ENCODE data around the gene LMF1. TPM values are rescaled to one million over a fixed set of nuclear protein-coding genes. Genes with fewer than 3 reads are reported as not detected.

Gene LMF1
- total RNA-seq, 1 experiment from 2014 or later: 12.8 TPM

DNA sequence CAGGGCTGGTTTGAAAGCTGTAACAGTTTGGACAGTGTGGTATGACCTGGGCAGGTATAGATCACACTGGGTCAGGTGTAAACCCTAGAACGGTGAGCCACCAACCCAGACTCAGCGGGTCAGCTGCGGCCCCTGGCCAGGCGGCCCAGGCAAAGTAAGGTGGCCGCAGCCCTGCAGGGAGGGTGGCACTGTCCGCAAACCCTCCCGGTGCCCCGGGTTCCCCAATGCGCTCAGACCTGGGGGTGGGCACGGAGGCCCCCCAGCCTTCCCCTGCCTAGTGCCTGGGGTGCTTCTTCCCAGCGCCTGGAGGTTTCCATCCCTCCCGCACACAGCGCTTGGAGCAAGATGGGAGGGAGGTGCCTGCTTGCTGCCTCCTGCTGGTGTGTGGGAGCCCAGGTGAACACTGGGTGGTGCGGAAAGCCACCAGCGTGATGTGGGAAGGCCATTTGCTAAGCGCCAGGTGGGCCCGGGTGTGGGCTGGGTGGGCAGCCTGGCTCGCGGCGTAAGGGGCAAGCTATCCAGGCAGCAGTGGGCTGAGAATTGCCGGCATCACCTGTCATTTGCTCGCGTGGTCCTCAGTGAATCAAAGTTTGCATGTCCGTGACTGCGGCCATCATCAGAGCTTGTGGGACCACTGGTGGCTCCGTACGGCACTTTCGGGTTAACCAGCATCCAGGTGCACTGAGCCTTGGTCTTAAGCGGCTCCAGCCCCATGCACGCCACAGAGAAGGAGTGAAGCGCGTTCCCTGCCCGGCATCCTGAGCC lies 122.9 kb downstream of the LMF1 start:
- H3K4me1 ChIP-seq (ENCODE audit: control insufficient read depth in 1 of 2, insufficient read depth in 2 of 2, low read length in 2 of 2): no peaks in the 10 kb centered on the region
- ATAC-seq: no peak
- no peaks in the 10 kb centered on the region for H3K27me3 ChIP-seq (ENCODE audit: insufficient read depth, low read length)
- no peak for DNase-seq (ENCODE audit: low read depth, low spot score)
- no TSS peak for BruUV-seq (replicated peaks)
- H3K9me3 ChIP-seq (ENCODE audit: control insufficient read depth in 1 of 2, insufficient read depth in 1 of 2, low read depth in 1 of 2, low read length in 2 of 2): peaks cover 5 to 16% of the 10 kb centered on the region in 2 experiments; a peak in 2 of 4 replicates
- no peak overlapping the region for H3K4me3 ChIP-seq (replicated peaks in 1 of 2; ENCODE audit: low read depth in 1 of 2, low read length in 2 of 2)
- no peak overlapping the region for H3K27ac ChIP-seq (ENCODE audit: low read depth, low read length)
- no peaks in the 10 kb centered on the region for H3K9me2 ChIP-seq (ENCODE audit: insufficient read depth)
- intact Hi-C loops (cut with micrococcal nuclease): no loop called here
- H3K79me2 ChIP-seq (ENCODE audit: insufficient read depth, low read length): no peaks in the 10 kb centered on the region
- H4K20me1 ChIP-seq (ENCODE audit: insufficient read depth): no peaks in the 10 kb centered on the region
- CTCF ChIA-PET: no interaction called here
- POLR2A ChIA-PET: no interaction called here
- TF ChIP-seq YY1 (IDR thresholded peaks at IDR 0.05; ENCODE audit: extremely low read depth, insufficient replicate concordance, low read depth, low read length): no peak
- TF ChIP-seq, protein P1, sequence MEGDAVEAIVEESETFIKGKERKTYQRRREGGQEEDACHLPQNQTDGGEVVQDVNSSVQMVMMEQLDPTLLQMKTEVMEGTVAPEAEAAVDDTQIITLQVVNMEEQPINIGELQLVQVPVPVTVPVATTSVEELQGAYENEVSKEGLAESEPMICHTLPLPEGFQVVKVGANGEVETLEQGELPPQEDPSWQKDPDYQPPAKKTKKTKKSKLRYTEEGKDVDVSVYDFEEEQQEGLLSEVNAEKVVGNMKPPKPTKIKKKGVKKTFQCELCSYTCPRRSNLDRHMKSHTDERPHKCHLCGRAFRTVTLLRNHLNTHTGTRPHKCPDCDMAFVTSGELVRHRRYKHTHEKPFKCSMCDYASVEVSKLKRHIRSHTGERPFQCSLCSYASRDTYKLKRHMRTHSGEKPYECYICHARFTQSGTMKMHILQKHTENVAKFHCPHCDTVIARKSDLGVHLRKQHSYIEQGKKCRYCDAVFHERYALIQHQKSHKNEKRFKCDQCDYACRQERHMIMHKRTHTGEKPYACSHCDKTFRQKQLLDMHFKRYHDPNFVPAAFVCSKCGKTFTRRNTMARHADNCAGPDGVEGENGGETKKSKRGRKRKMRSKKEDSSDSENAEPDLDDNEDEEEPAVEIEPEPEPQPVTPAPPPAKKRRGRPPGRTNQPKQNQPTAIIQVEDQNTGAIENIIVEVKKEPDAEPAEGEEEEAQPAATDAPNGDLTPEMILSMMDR (IDR thresholded peaks at IDR 0.05 in 2 of 3, conservative IDR thresholded peaks at IDR 0.05 in 1 of 3; ENCODE audit: borderline replicate concordance in 1 of 3, insufficient read depth in 1 of 3, low read depth in 2 of 3, low read length in 2 of 3): no peak
- TF ChIP-seq TCF7L2 (IDR thresholded peaks at IDR 0.05; ENCODE audit: borderline replicate concordance, extremely low read depth, insufficient read depth, insufficient read length): no peak
- TF ChIP-seq JUND (IDR thresholded peaks at IDR 0.05): no peak
- no peak for TF ChIP-seq SIN3A (IDR thresholded peaks at IDR 0.05; ENCODE audit: low read depth)
- TF ChIP-seq CBX3 (IDR thresholded peaks at IDR 0.05; ENCODE audit: low read depth): no peak
- H3K9ac ChIP-seq (ENCODE audit: low read length): no peak overlapping the region
- RAD21 ChIA-PET (ENCODE audit: low non-redundant PET in 1 of 2, low total read pairs in 2 of 2, uncharacterized antibody in 2 of 2, unreplicated experiment in 2 of 2): no interaction called here
- no peak overlapping the region for H3K4me2 ChIP-seq (ENCODE audit: low read length)
- no peaks in the 10 kb centered on the region for H3K36me3 ChIP-seq (ENCODE audit: control insufficient read depth in 1 of 2, insufficient read depth in 2 of 2, low read length in 2 of 2)
- no peak overlapping the region for H2AFZ ChIP-seq (ENCODE audit: low read depth, low read length, poor library complexity, severe bottlenecking)

DNA sequence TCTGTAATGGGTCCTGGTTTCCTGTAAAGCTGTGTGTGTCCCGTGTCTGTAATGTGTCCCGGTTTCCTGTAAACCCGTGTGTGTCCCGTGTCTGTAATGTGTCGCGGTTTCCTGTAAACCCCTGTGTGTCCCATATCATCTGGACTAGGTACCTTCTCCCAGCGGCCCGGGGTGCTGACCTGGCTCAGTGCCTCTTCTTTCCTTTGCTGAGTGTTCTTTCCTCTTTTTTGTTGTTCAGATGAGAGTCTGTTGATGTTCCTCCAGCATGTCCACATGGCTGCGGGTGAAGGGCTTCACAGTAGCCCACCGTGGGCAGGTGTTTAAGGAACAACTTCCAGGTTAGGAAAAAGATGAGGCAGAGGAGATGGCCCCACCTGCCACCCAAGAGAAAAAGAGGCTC lies 123.6 kb downstream of the LMF1 start:
- RAD21 ChIA-PET (ENCODE audit: low non-redundant PET in 1 of 2, low total read pairs in 2 of 2, uncharacterized antibody in 2 of 2, unreplicated experiment in 2 of 2): no interaction called here
- no TSS peak for BruUV-seq (replicated peaks)
- TF ChIP-seq ELF1 (IDR thresholded peaks at IDR 0.05; ENCODE audit: borderline replicate concordance, low read depth): no peak
- TF ChIP-seq FOSL1 (IDR thresholded peaks at IDR 0.05; ENCODE audit: low read depth): no peak
- no peak for TF ChIP-seq RAD21 (IDR thresholded peaks at IDR 0.05; ENCODE audit: low read depth)
- TF ChIP-seq SIN3A (IDR thresholded peaks at IDR 0.05; ENCODE audit: low read depth): no peak
- no peak for TF ChIP-seq JUND (IDR thresholded peaks at IDR 0.05)
- TF ChIP-seq CEBPB (IDR thresholded peaks at IDR 0.05; ENCODE audit: low read depth): no peak
- TF ChIP-seq, protein P1 (IDR thresholded peaks at IDR 0.05 in 2 of 3, conservative IDR thresholded peaks at IDR 0.05 in 1 of 3; ENCODE audit: borderline replicate concordance in 1 of 3, insufficient read depth in 1 of 3, low read depth in 2 of 3, low read length in 2 of 3): no peak
- TF ChIP-seq ZFX (IDR thresholded peaks at IDR 0.05): no peak
- TF ChIP-seq, protein P2, sequence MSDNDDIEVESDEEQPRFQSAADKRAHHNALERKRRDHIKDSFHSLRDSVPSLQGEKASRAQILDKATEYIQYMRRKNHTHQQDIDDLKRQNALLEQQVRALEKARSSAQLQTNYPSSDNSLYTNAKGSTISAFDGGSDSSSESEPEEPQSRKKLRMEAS (IDR thresholded peaks at IDR 0.05): no peak
- TF ChIP-seq POLR2AphosphoS5 (IDR thresholded peaks at IDR 0.05; ENCODE audit: low read depth, low read length): no peak
- no peak for TF ChIP-seq TCF7L2 (IDR thresholded peaks at IDR 0.05; ENCODE audit: borderline replicate concordance, extremely low read depth, insufficient read depth, insufficient read length)
- TF ChIP-seq POLR2A (IDR thresholded peaks at IDR 0.05; ENCODE audit: borderline replicate concordance, extremely low read depth, insufficient read depth, insufficient read length): no peak
- no peak for TF ChIP-seq EZH2phosphoT487 (IDR thresholded peaks at IDR 0.05; ENCODE audit: borderline replicate concordance)
- TF ChIP-seq CBX3 (IDR thresholded peaks at IDR 0.05; ENCODE audit: low read depth): no peak
- peaks cover 5 to 16% of the 10 kb centered on the region in 2 experiments; a peak in 2 of 4 replicates for H3K9me3 ChIP-seq (ENCODE audit: control insufficient read depth in 1 of 2, insufficient read depth in 1 of 2, low read depth in 1 of 2, low read length in 2 of 2)
- no peaks in the 10 kb centered on the region for H3K79me2 ChIP-seq (ENCODE audit: insufficient read depth, low read length)
- DNase-seq (ENCODE audit: low read depth, low spot score): no peak
- no peak for ATAC-seq
- no peaks in the 10 kb centered on the region for H3K27me3 ChIP-seq (ENCODE audit: insufficient read depth, low read length)
- no peak overlapping the region for H3K4me3 ChIP-seq (replicated peaks in 1 of 2; ENCODE audit: low read depth in 1 of 2, low read length in 2 of 2)
- H3K4me2 ChIP-seq (ENCODE audit: low read length): no peak overlapping the region
- CTCF ChIA-PET: no interaction called here
- no peaks in the 10 kb centered on the region for H3K4me1 ChIP-seq (ENCODE audit: control insufficient read depth in 1 of 2, insufficient read depth in 2 of 2, low read length in 2 of 2)
- no peaks in the 10 kb centered on the region for H3K36me3 ChIP-seq (ENCODE audit: control insufficient read depth in 1 of 2, insufficient read depth in 2 of 2, low read length in 2 of 2)
- H4K20me1 ChIP-seq (ENCODE audit: insufficient read depth): no peaks in the 10 kb centered on the region
- POLR2A ChIA-PET: no interaction called here
- no peak overlapping the region for H3K27ac ChIP-seq (ENCODE audit: low read depth, low read length)
- intact Hi-C loops (cut with micrococcal nuclease): no loop called here
- no peaks in the 10 kb centered on the region for H3K9me2 ChIP-seq (ENCODE audit: insufficient read depth)
- H3K9ac ChIP-seq (ENCODE audit: low read length): no peak overlapping the region
- no peak overlapping the region for H2AFZ ChIP-seq (ENCODE audit: low read depth, low read length, poor library complexity, severe bottlenecking)

All from HCT116 (cell line).